ENCODE results near the gene MMP24.

DNA sequence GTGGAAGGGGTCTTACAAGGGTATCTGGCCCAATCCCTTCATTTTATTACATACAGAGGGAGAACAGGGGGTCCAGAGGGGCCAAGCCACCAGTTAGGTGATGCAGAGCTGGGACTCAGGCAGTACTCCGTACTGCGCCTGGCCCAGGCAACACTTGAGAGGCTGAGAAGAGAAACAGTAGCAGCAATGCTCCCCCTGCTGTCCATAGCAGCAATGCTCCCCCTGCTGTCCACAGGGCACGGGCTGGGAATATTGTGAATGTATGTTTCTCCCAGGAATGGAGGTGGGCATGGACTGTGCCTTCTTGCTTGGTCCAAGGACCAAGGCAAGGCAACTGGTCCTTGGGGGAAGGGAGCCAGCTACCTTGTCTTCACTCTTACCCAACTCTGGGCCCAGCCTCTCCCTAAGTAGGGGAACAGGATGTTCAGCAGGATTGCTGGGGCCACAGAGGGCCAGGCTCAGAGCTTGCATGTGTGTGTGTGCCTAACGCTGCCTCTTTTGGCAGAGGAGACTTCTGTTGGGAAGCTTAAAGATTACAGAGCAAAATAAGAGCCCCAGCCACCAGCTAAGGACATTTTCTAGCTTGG, 80.5 kb downstream of the MMP24 start:
- TF ChIP-seq EZH2phosphoT487 (IDR thresholded peaks at IDR 0.05; ENCODE audit: insufficient read depth, low read depth) (no peak), EZH2 (IDR thresholded peaks at IDR 0.05; ENCODE audit: insufficient read depth, poor library complexity, severe bottlenecking) (no peak)
